ENCODE measurements around the gene PLA2G10.

The PLA2G10 gene

GRCh38 chr16:14668556-14669223 lies 25.4 kb downstream of the PLA2G10 start:
- Histone ChIP-seq H3K9me3 (ENCODE audit: control insufficient read depth, insufficient read depth, low read depth, low read length) (no peaks in the 10 kb centered on the region), H3K4me1 (ENCODE audit: control insufficient read depth, insufficient read depth, low read length) (no peaks in the 10 kb centered on the region), H3K27ac (ENCODE audit: extremely low read depth, low read depth, low read length) (no peak overlapping the region), H3K4me3 (ENCODE audit: low read depth, low read length) (no peak overlapping the region), H3K36me3 (ENCODE audit: control insufficient read depth in 2 of 2, insufficient read depth in 1 of 2, low read length in 2 of 2) (peaks cover 13 to 52% of the 10 kb centered on the region in 2 experiments)
- ChIA-PET POLR2A (interaction anchor here (0.7 kb wide), 1 partner anchor 160 kb away, joined by 3 read pairs; no protein-coding TSS in a partner anchor), CTCF (no interaction called here)
- TF ChIP-seq, protein P1, sequence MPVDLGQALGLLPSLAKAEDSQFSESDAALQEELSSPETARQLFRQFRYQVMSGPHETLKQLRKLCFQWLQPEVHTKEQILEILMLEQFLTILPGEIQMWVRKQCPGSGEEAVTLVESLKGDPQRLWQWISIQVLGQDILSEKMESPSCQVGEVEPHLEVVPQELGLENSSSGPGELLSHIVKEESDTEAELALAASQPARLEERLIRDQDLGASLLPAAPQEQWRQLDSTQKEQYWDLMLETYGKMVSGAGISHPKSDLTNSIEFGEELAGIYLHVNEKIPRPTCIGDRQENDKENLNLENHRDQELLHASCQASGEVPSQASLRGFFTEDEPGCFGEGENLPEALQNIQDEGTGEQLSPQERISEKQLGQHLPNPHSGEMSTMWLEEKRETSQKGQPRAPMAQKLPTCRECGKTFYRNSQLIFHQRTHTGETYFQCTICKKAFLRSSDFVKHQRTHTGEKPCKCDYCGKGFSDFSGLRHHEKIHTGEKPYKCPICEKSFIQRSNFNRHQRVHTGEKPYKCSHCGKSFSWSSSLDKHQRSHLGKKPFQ (tag by site-specific recombination; IDR thresholded peaks at IDR 0.05): no peak
- TF ChIP-seq ZNF114 (tag by site-specific recombination; IDR thresholded peaks at IDR 0.05) (no peak), ZBTB1 (tag by site-specific recombination; IDR thresholded peaks at IDR 0.05) (no peak), GFI1B (tag by site-specific recombination; IDR thresholded peaks at IDR 0.05) (no peak), ZNF621 (tag by site-specific recombination; IDR thresholded peaks at IDR 0.05) (no peak), ZNF777 (tag by site-specific recombination; IDR thresholded peaks at IDR 0.05; ENCODE audit: borderline replicate concordance) (no peak)
- TF ChIP-seq, protein P2, sequence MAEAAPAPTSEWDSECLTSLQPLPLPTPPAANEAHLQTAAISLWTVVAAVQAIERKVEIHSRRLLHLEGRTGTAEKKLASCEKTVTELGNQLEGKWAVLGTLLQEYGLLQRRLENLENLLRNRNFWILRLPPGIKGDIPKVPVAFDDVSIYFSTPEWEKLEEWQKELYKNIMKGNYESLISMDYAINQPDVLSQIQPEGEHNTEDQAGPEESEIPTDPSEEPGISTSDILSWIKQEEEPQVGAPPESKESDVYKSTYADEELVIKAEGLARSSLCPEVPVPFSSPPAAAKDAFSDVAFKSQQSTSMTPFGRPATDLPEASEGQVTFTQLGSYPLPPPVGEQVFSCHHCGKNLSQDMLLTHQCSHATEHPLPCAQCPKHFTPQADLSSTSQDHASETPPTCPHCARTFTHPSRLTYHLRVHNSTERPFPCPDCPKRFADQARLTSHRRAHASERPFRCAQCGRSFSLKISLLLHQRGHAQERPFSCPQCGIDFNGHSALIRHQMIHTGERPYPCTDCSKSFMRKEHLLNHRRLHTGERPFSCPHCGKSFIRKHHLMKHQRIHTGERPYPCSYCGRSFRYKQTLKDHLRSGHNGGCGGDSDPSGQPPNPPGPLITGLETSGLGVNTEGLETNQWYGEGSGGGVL (tag by site-specific recombination; IDR thresholded peaks at IDR 0.05): no peak

GRCh38 chr16:14667347-14668266 lies 26.5 kb downstream of the PLA2G10 start:
- Histone ChIP-seq H3K36me3 (ENCODE audit: control insufficient read depth in 2 of 2, insufficient read depth in 1 of 2, low read length in 2 of 2) (peaks cover 17 to 57% of the 10 kb centered on the region in 2 experiments), H3K4me1 (ENCODE audit: control insufficient read depth, insufficient read depth, low read length) (no peaks in the 10 kb centered on the region), H3K27ac (ENCODE audit: extremely low read depth, low read depth, low read length) (no peak overlapping the region), H3K4me3 (ENCODE audit: low read depth, low read length) (no peak overlapping the region), H3K9me3 (ENCODE audit: control insufficient read depth, insufficient read depth, low read depth, low read length) (no peaks in the 10 kb centered on the region)
- ChIA-PET CTCF (no interaction called here), POLR2A (no interaction called here)
- no peak for TF ChIP-seq ZNF354C (tag by site-specific recombination; IDR thresholded peaks at IDR 0.05; ENCODE audit: borderline replicate concordance, low read depth)
- no peak for TF ChIP-seq BCL6B (tag by site-specific recombination; IDR thresholded peaks at IDR 0.05)
- TF ChIP-seq ZNF416 (tag by site-specific recombination; IDR thresholded peaks at IDR 0.05): no peak
- no peak for TF ChIP-seq ZNF610 (tag by site-specific recombination; IDR thresholded peaks at IDR 0.05; ENCODE audit: borderline replicate concordance)
- no peak for TF ChIP-seq ZBTB1 (tag by site-specific recombination; IDR thresholded peaks at IDR 0.05)
- no peak for TF ChIP-seq ZNF449 (tag by site-specific recombination; IDR thresholded peaks at IDR 0.05)
- TF ChIP-seq ZNF394 (tag by site-specific recombination; IDR thresholded peaks at IDR 0.05; ENCODE audit: borderline replicate concordance): no peak
- TF ChIP-seq ZNF791 (tag by site-specific recombination; IDR thresholded peaks at IDR 0.05): no peak
- TF ChIP-seq GLI4 (tag by site-specific recombination; IDR thresholded peaks at IDR 0.05): no peak

Data from HEK293 (cell line).